ENCODE results near the gene SEC24B. TPM values are rescaled to one million over a fixed set of nuclear protein-coding genes. Genes with fewer than 3 reads are reported as not detected.

The SEC24B gene
- total RNA-seq, 1 experiment from 2014 or later: 27.1 TPM

DNA sequence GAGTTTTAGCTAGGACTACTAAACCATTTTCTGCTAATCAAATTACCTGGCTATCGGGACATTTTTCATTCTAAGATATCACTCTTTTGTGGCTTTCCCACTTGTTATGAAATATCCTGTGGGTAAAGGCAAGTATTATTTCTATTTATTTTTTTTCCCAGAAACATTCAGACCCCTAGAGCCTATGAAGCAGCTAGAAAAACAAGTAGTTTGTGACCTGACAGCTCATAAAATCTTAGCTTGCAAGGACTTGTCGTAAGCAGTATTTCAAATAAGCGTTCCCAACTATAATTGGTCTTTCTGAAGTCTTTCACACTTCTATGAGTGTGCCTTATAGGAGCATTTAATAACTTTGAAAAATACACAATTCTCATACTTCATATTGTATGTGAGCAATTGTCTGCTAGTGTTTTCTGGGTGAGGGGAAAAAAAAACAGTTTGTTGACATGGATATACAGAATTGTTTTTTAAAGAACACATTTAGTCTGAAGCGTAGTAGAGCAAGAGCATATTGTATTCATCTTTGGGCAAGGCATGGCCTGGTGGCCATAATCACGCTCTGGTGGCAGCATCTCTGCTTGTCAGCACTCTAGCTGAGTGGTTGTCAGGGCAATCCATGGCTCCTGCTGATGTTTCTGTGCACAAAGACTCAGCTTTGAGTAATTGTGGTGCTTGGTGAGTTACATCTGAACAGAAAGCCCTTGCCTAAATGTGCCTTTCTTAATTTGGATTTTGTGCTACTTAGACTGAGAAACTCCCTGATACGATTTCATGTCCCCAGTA, 129.0 kb downstream of the SEC24B start:
- Mint-ChIP-seq H3K27ac (no peak overlapping the region), H3K27me3 (ENCODE audit: low read depth) (peaks cover 5% of the 10 kb centered on the region), H3K4me3 (no peak overlapping the region), H3K4me1 (peaks cover 14 to 21% of the 10 kb centered on the region in 2 experiments), H3K9me3 (peaks cover 2 to 3% of the 10 kb centered on the region in 2 experiments; a peak in 2 of 5 replicates), H3K36me3 (ENCODE audit: insufficient read depth in 1 of 3, low read depth in 3 of 3) (peaks cover 0 to 6% (median 3%) of the 10 kb centered on the region in 3 experiments; a peak in 2 of 7 replicates)
- no peaks in the 10 kb centered on the region for H3K79me1 ChIP-seq (ENCODE audit: insufficient read depth, low read depth, low read length, poor library complexity, severe bottlenecking)
- H3K4ac ChIP-seq (ENCODE audit: low read depth, low read length): no peak overlapping the region
- no peaks in the 10 kb centered on the region for H3K4me1 ChIP-seq (ENCODE audit: insufficient read depth, low read length)
- no peak overlapping the region for H4K8ac ChIP-seq (replicated peaks; ENCODE audit: insufficient read length, low read depth, low read length)
- WGBS (ENCODE audit: extremely low coverage, insufficient read length, low lambda C conversion rate): no CpG with 5 or more reads among the region's 6 CpGs
- TF ChIP-seq CTCF (conservative IDR thresholded peaks at IDR 0.05): no peak
- H3K9ac ChIP-seq (ENCODE audit: extremely low read depth, insufficient read length, low read length): no peak overlapping the region
- no peak overlapping the region for H4K91ac ChIP-seq (ENCODE audit: insufficient read length, low read depth, low read length)
- no peak overlapping the region for H3T11ph ChIP-seq (ENCODE audit: low read length)
- H3K27me3 ChIP-seq (ENCODE audit: insufficient read depth, low read length): no peaks in the 10 kb centered on the region
- no peak overlapping the region for H3K4me2 ChIP-seq (ENCODE audit: insufficient read depth, insufficient read length, low read length)
- H3K27ac ChIP-seq (ENCODE audit: insufficient read length, low read depth, low read length): no peak overlapping the region
- H2AK5ac ChIP-seq (ENCODE audit: insufficient read length, low read length): no peak overlapping the region
- H3K23me2 ChIP-seq (ENCODE audit: insufficient read length, low read depth, low read length, poor library complexity, severe bottlenecking): peaks cover 15% of the 10 kb centered on the region
- H3K14ac ChIP-seq (ENCODE audit: insufficient read depth, low read length): no peak overlapping the region
- H2BK5ac ChIP-seq (ENCODE audit: insufficient read length, low read length): no peak overlapping the region
- H3K9me3 ChIP-seq (ENCODE audit: control insufficient read depth, low read depth, low read length): no peaks in the 10 kb centered on the region
- no peak overlapping the region for H2BK120ac ChIP-seq (ENCODE audit: low read depth, low read length, poor library complexity, severe bottlenecking)
- H2BK20ac ChIP-seq (ENCODE audit: low read depth, low read length, poor library complexity, severe bottlenecking): no peak overlapping the region
- H3K18ac ChIP-seq (ENCODE audit: insufficient read length, low read depth, low read length): no peak overlapping the region
- H3K23ac ChIP-seq (ENCODE audit: insufficient read length, low read depth, low read length): no peak overlapping the region
- no peak overlapping the region for H3K56ac ChIP-seq (ENCODE audit: insufficient read length, low read depth, low read length)
- no peak overlapping the region for H2BK15ac ChIP-seq (ENCODE audit: low read depth, low read length)
- H3K79me2 ChIP-seq (ENCODE audit: insufficient read depth, low read length): no peaks in the 10 kb centered on the region
- no peak overlapping the region for H4K5ac ChIP-seq (ENCODE audit: insufficient read length, low read depth, low read length)
- no peak overlapping the region for H2AFZ ChIP-seq (ENCODE audit: low read length)
- no peak for DNase-seq
- no peak overlapping the region for H2BK12ac ChIP-seq (ENCODE audit: insufficient read length, low read depth, low read length)
- no peaks in the 10 kb centered on the region for H4K20me1 ChIP-seq (ENCODE audit: control insufficient read depth, insufficient read depth, insufficient read length)

Measured in H9 (cell line).